GM18870 (cell line): ENCODE measurements around the gene NOL9.

Experiments
- ATAC-seq: cut with Tn5 transposase; IDR thresholded peaks from one replicate; pipeline ENCODE4 v1.9.1; 2021; ENCODE audit warnings: moderate library complexity; ENCODE audit not compliant: unreplicated experiment

The NOL9 gene

GRCh38 chr1:6526316-6526715, 28.0 kb downstream of the NOL9 start:
- no peak for ATAC-seq

GRCh38 chr1:6523566-6523965, 30.7 kb downstream of the NOL9 start:
- no peak for ATAC-seq

- no peak for ATAC-seq
Measured at GRCh38 chr1:6521536-6521935, 32.8 kb downstream of the NOL9 start.

GRCh38 chr1:6519935-6520671, 34.2 kb downstream of the NOL9 start:
- ATAC-seq = no peak

GRCh38 chr1:6519491-6519934, 34.8 kb downstream of the NOL9 start:
- ATAC-seq = no peak

- ATAC-seq = no peak
Measured at GRCh38 chr1:6517435-6517851, 36.9 kb downstream of the NOL9 start.

GRCh38 chr1:6515771-6516170, 38.5 kb downstream of the NOL9 start:
- no peak for ATAC-seq

- ATAC-seq = no peak
Measured at GRCh38 chr1:6513320-6513801, 41.0 kb downstream of the NOL9 start.

- no peak for ATAC-seq
Measured at GRCh38 chr1:6512908-6513280, 41.4 kb downstream of the NOL9 start.

- ATAC-seq = no peak
Measured at GRCh38 chr1:6512245-6512907, 41.9 kb downstream of the NOL9 start.

- ATAC-seq = no peak
Measured at GRCh38 chr1:6511561-6512244, 42.6 kb downstream of the NOL9 start.

GRCh38 chr1:6511056-6511455, 43.3 kb downstream of the NOL9 start:
- ATAC-seq = no peak

- no peak for ATAC-seq
Measured at GRCh38 chr1:6510493-6510892, 43.8 kb downstream of the NOL9 start.

GRCh38 chr1:6509919-6510291, 44.4 kb downstream of the NOL9 start:
- no peak for ATAC-seq

GRCh38 chr1:6509220-6509918, 44.9 kb downstream of the NOL9 start:
- ATAC-seq = no peak

- no peak for ATAC-seq
Measured at GRCh38 chr1:6508816-6509189, 45.5 kb downstream of the NOL9 start.

- ATAC-seq = no peak
Measured at GRCh38 chr1:6508154-6508815, 46.0 kb downstream of the NOL9 start.

- no peak for ATAC-seq
Measured at GRCh38 chr1:6507461-6507911, 46.8 kb downstream of the NOL9 start.

GRCh38 chr1:6507037-6507428, 47.3 kb downstream of the NOL9 start:
- ATAC-seq = no peak

GRCh38 chr1:6506210-6507036, 47.9 kb downstream of the NOL9 start:
- no peak for ATAC-seq
